Progenitor cell of endocrine pancreas (in vitro differentiated cells): ENCODE measurements around the gene ZNHIT2. TPM values are rescaled to one million over a fixed set of nuclear protein-coding genes. Genes with fewer than 3 reads are reported as not detected.
"Not testable (repeated sequence)": the region's sequence is repeated elsewhere in the genome, so short reads cannot be mapped to it uniquely, and the experiment has no call there.

ENCODE experiments used
- DNase-seq: peaks from one replicate; pipeline ENCODE4 v3.0.0; 2021; ENCODE audit warnings: low spot score; ENCODE audit not compliant: unreplicated experiment
- H3K27ac Mint-ChIP-seq: 2 replicates; pipeline ENCODE4 v1.8.0; 2021; ENCODE audit warnings: mild to moderate bottlenecking, moderate library complexity, mixed read lengths
- H3K27me3 Mint-ChIP-seq: 2 replicates; pipeline ENCODE4 v1.8.0; 2021; ENCODE audit warnings: mixed read lengths
- H3K36me3 Mint-ChIP-seq: 2 replicates; pipeline ENCODE4 v1.8.0; 2022; ENCODE audit warnings: mixed read lengths; ENCODE audit not compliant: insufficient read depth
- H3K4me1 Mint-ChIP-seq: 2 replicates; pipeline ENCODE4 v1.8.0; 2021; ENCODE audit warnings: low read depth, mixed read lengths
- H3K4me3 Mint-ChIP-seq: 2 replicates; pipeline ENCODE4 v1.8.0; 2021; ENCODE audit warnings: low read depth, mild to moderate bottlenecking, moderate library complexity, mixed read lengths
- H3K9me3 Mint-ChIP-seq: 2 replicates; pipeline ENCODE4 v1.8.0; 2021; ENCODE audit warnings: low read depth, mixed read lengths
- CTCF ChIP-seq: fragments of 200-600 bp; sonication (generic); IDR thresholded peaks from one replicate; pipeline ENCODE4 v1.5.0; 2021; ENCODE audit warnings: antibody characterized with exemption, mild to moderate bottlenecking; ENCODE audit not compliant: unreplicated experiment
- total RNA-seq: library from RNA; stranded (reverse); gene quantifications from 2 replicates; pipeline ENCODE4 v1.2.1, GENCODE V29; 2021

ZNHIT2 gene
- total RNA-seq, 1 donor from 2014 or later = 11.8 TPM

- H3K27ac Mint-ChIP-seq = no peak overlapping the region
- TF ChIP-seq CTCF = no peak
- H3K36me3 Mint-ChIP-seq = no peaks in the 10 kb centered on the region
- peaks cover 24% of the 10 kb centered on the region for H3K27me3 Mint-ChIP-seq
- no peak overlapping the region for H3K4me3 Mint-ChIP-seq
- H3K4me1 Mint-ChIP-seq = no peaks in the 10 kb centered on the region
- DNase-seq = no peak
- no peaks in the 10 kb centered on the region for H3K9me3 Mint-ChIP-seq
Measured at GRCh38 chr11:65151331-65151899, 33.9 kb upstream of the ZNHIT2 start.

DNA sequence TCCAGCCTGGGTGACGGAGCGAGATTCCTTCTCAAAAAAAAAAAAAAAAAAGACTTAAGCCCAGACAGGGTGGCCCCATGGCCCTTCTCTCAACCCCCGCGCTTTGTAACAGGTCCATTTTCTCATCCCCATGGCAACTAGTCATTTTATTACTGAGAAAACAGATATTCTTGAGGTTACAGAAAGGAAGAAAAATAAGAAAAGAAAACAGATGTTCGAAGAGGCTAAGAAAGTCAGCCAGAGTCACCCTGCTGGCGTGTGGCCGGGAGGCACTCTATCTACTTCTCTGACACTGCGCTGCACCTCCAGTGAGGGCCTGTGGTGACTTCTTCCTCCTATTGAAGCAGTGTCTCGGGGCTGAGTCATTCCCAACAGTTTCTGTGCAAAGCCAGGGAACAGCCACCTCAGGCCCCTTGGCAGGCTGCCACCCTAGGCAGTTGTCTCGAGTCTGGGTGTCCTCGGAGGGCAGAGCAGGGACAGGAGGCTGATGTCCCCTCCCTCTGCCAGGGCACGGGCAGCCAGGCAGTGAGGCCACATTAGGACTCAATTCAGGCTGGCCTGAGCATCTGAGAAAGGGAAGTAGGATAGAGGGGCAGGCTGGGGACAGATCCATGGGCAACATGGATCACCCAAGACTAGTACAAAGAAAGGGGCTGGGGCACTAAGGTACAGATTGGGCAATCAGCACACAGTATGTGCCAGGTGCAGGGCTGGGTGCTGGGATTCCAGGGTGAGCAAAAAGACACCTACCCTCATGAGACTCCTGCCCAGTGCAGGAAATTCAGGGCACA lies 33.2 kb upstream of the ZNHIT2 start:
- DNase-seq = no peak
- Mint-ChIP-seq H3K27ac (no peak overlapping the region), H3K36me3 (no peaks in the 10 kb centered on the region), H3K27me3 (peaks cover 24% of the 10 kb centered on the region), H3K9me3 (no peaks in the 10 kb centered on the region), H3K4me3 (no peak overlapping the region), H3K4me1 (no peaks in the 10 kb centered on the region)
- TF ChIP-seq CTCF = no peak

- not testable (repeated sequence) for H3K9me3 Mint-ChIP-seq, H3K4me3 Mint-ChIP-seq, H3K4me1 Mint-ChIP-seq, H3K27ac Mint-ChIP-seq, DNase-seq, H3K36me3 Mint-ChIP-seq
- peaks cover 24% of the 10 kb centered on the region for H3K27me3 Mint-ChIP-seq
Measured at GRCh38 chr11:65150131-65150508, 32.6 kb upstream of the ZNHIT2 start.

DNA sequence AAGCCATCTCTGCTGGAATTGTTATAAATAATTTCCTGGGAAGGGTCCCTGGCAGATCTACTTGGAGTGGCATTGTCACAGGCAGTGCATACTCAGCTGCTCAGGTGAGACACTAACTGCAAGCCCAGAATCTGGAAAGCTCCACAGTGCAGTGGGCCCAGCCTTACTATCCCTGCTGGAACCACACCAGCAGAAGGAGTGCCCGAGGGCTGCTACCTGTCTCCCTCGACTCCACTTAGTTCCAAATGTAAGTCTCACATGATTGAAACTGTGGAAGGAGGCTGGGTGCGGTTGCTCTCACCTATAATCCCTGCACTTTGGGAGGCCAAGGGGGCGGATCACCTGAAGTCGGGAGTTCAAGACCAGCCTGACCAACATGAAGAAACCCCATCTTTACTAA lies 31.2 kb upstream of the ZNHIT2 start:
- no peaks in the 10 kb centered on the region for H3K36me3 Mint-ChIP-seq
- no peak for DNase-seq
- H3K27ac Mint-ChIP-seq = no peak overlapping the region
- H3K4me1 Mint-ChIP-seq = no peaks in the 10 kb centered on the region
- no peak for TF ChIP-seq CTCF
- H3K9me3 Mint-ChIP-seq = no peaks in the 10 kb centered on the region
- H3K4me3 Mint-ChIP-seq = no peak overlapping the region
- H3K27me3 Mint-ChIP-seq = peaks cover 27% of the 10 kb centered on the region

DNA sequence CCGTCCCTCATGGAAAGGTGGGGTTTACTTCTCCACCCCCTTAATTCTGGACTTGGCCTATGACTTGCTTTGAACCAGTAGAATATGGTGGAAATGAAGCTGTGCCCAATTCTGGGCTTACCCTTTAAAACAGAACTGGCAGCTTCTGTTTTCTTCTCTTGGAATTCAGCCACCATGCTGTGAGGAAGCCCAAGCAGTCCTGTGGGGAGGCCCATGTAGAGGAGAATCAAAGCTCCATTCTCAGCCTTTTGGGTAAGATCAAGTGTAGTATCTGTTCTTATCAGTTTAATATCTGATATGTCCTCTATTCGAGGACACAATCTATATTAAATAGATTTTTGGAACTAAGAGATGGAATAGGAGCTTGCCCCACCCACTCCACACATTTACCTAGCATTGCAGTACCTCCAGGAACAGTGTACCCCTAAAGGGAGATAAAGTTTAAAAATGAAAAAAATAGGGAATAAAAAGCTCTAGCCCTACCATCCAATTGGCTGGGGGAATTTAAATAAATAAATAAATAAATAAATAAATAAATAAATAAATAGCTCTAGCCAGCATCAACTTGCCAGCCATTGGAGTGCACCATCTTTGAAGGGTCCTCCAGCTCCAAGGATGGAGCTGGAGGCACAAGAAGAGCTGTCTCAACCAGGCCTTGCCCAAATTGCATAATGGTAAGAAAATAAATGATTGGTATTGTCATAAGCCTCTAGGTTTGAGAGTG lies 30.0 kb upstream of the ZNHIT2 start:
- DNase-seq = no peak
- no peak overlapping the region for H3K27ac Mint-ChIP-seq
- no peak for TF ChIP-seq CTCF
- no peaks in the 10 kb centered on the region for H3K9me3 Mint-ChIP-seq
- H3K4me3 Mint-ChIP-seq = no peak overlapping the region
- H3K4me1 Mint-ChIP-seq = no peaks in the 10 kb centered on the region
- no peaks in the 10 kb centered on the region for H3K36me3 Mint-ChIP-seq
- peaks cover 22% of the 10 kb centered on the region for H3K27me3 Mint-ChIP-seq
